OCI-LY7 (cell line): ENCODE results near the gene GRID2IP.

Experiments
- CTCF ChIP-seq: fragments of 200-600 bp; sonication (generic); conservative IDR thresholded peaks from 2 replicates; pipeline ENCODE4 v1.5.1; 2014; ENCODE audit warnings: mild to moderate bottlenecking, antibody characterized with exemption, low read length, moderate library complexity, mixed read lengths
- EZH2phosphoT487 ChIP-seq: fragments of 200-600 bp; sonication (generic); IDR thresholded peaks from 2 replicates; pipeline ENCODE4 v1.6.1; 2018; ENCODE audit warnings: low read depth, borderline replicate concordance, mild to moderate bottlenecking, mixed run types, antibody characterized with exemption, low read length, moderate library complexity, mixed read lengths

GRCh38 chr7:6536262-6537260 lies 14.7 kb downstream of the GRID2IP start:
- TF ChIP-seq CTCF (no peak), EZH2phosphoT487 (no peak)
